ENCODE results near the gene CHAF1B.

Gene CHAF1B

GRCh38 chr21:36424592-36424991 is 39.4 kb downstream of the CHAF1B start (continued):
- TF ChIP-seq ZNF362 (tag by site-specific recombination; IDR thresholded peaks at IDR 0.05), result no peak
- TF ChIP-seq, protein P1, sequence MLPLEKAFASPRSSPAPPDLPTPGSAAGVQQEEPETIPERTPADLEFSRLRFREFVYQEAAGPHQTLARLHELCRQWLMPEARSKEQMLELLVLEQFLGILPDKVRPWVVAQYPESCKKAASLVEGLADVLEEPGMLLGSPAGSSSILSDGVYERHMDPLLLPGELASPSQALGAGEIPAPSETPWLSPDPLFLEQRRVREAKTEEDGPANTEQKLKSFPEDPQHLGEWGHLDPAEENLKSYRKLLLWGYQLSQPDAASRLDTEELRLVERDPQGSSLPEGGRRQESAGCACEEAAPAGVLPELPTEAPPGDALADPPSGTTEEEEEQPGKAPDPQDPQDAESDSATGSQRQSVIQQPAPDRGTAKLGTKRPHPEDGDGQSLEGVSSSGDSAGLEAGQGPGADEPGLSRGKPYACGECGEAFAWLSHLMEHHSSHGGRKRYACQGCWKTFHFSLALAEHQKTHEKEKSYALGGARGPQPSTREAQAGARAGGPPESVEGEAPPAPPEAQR (tag by site-specific recombination; IDR thresholded peaks at IDR 0.05), result no peak
- TF ChIP-seq KLF17 (tag by site-specific recombination; IDR thresholded peaks at IDR 0.05), result no peak
- TF ChIP-seq ZNF48 (tag by site-specific recombination; IDR thresholded peaks at IDR 0.05), result no peak

DNA sequence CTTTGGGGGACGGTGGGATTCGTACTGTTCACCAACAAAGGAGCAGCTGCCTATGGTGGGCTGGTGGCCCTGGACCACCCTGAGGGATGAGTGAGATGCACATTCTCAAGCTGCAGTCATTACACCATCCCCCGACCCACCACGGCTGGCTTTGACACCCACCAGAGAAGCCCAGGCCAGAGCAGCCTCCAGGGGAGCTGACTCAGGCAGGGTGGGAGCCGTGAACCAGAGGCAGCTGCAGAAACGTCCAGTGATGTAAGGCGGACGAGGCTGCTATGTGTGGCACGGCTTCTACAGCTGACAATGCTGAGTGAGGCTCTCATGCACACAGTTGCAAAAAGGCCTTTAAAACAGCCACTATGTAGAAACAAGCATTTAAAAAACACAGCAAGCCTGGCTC is 40.1 kb downstream of the CHAF1B start:
- POLR2A ChIA-PET, result no interaction called here
- TF ChIP-seq SP3 (tag by site-specific recombination; IDR thresholded peaks at IDR 0.05) (no peak), HOXC10 (CRISPR knock-in tag; IDR thresholded peaks at IDR 0.05) (no peak), ZNF513 (tag by site-specific recombination; IDR thresholded peaks at IDR 0.05) (no peak), ZFHX2 (tag by site-specific recombination; conservative IDR thresholded peaks at IDR 0.05) (0 out of 2 replicates have a peak, but pooled peaks have one; percentile 20), ZSCAN16 (tag by site-specific recombination; IDR thresholded peaks at IDR 0.05) (no peak), ZNF366 (tag by site-specific recombination; conservative IDR thresholded peaks at IDR 0.05) (no peak), ZNF302 (tag by site-specific recombination; IDR thresholded peaks at IDR 0.05; ENCODE audit: low read depth) (no peak), ZNF335 (tag by site-specific recombination; conservative IDR thresholded peaks at IDR 0.05) (no peak), ZNF610 (tag by site-specific recombination; IDR thresholded peaks at IDR 0.05; ENCODE audit: borderline replicate concordance) (no peak), ZBTB8A (tag by site-specific recombination; IDR thresholded peaks at IDR 0.05) (no peak), EGR2 (tag by site-specific recombination; IDR thresholded peaks at IDR 0.05; ENCODE audit: low read depth) (peak; percentile 52), ZNF362 (tag by site-specific recombination; IDR thresholded peaks at IDR 0.05) (no peak), ZNF558 (tag by site-specific recombination; IDR thresholded peaks at IDR 0.05) (no peak)
- CTCF ChIA-PET, result interaction anchor here (0.5 to 1.4 kb wide), 3 partner anchors 11 to 205 kb away, joined by 3 to 4 read pairs (median 4); no protein-coding TSS in a partner anchor
- no peak overlapping the region for H3K27ac ChIP-seq (ENCODE audit: extremely low read depth, low read depth, low read length)
- no peaks in the 10 kb centered on the region for H3K36me3 ChIP-seq (ENCODE audit: control insufficient read depth in 2 of 2, insufficient read depth in 1 of 2, low read length in 2 of 2)
- H3K4me1 ChIP-seq (ENCODE audit: control insufficient read depth, insufficient read depth, low read length), result peaks cover 8% of the 10 kb centered on the region; the same call in 1 of the 2 replicates
- no peak overlapping the region for H3K4me3 ChIP-seq (ENCODE audit: low read depth, low read length)
- H3K9me3 ChIP-seq (ENCODE audit: control insufficient read depth, insufficient read depth, low read depth, low read length), result no peaks in the 10 kb centered on the region

DNA sequence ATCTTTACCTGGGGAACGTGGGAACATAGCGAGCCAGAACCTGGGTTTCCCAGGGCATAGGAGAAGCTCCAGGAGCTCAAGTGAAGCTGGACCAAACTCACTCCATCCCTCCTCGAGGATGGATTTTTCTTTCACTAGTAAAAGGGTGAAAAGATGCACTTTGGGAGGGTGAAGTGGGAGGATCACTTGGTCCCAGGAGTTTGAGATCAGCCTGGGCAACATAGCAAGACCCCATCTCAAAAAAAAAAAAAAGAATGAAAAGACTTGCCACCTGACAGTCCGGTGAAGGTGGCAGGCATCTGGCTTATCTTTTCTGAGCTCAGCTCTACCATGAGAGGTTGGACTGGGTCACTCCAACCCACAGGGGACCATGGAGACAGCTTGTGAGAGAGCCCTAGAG is 42.3 kb downstream of the CHAF1B start:
- H3K4me1 ChIP-seq (ENCODE audit: control insufficient read depth, insufficient read depth, low read length), result peaks cover 8% of the 10 kb centered on the region; the same call in 1 of the 2 replicates
- H3K9me3 ChIP-seq (ENCODE audit: control insufficient read depth, insufficient read depth, low read depth, low read length), result no peaks in the 10 kb centered on the region
- ChIA-PET CTCF (interaction anchor here (0.6 to 1.0 kb wide), 2 partner anchors 70 to 78 kb away, joined by 3 to 4 read pairs; no protein-coding TSS in a partner anchor), POLR2A (interaction anchor here (0.5 to 0.8 kb wide), 3 partner anchors 17 to 273 kb away, joined by 3 to 5 read pairs (median 4); no protein-coding TSS in a partner anchor)
- H3K36me3 ChIP-seq (ENCODE audit: control insufficient read depth in 2 of 2, insufficient read depth in 1 of 2, low read length in 2 of 2), result no peaks in the 10 kb centered on the region
- no peak overlapping the region for H3K27ac ChIP-seq (ENCODE audit: extremely low read depth, low read depth, low read length)
- H3K4me3 ChIP-seq (ENCODE audit: low read depth, low read length), result no peak overlapping the region
- TF ChIP-seq ZNF121 (tag by site-specific recombination; IDR thresholded peaks at IDR 0.05) (peak; percentile 91), KLF7 (tag by site-specific recombination; IDR thresholded peaks at IDR 0.05; ENCODE audit: borderline replicate concordance) (no peak)
